Measurements from ENCODE around the gene IL27RA. TPM values are rescaled to one million over a fixed set of nuclear protein-coding genes. Genes with fewer than 3 reads are reported as not detected.

The IL27RA gene
- total RNA-seq, 2 experiments from 2014 or later: 49.8 to 52.0 TPM

- no peaks in the 10 kb centered on the region for H3K4me1 Mint-ChIP-seq
- DNase-seq: no peak
- POLR2A ChIA-PET: no interaction called here
Observed at GRCh38 chr19:14102102-14102696, 70.6 kb downstream of the IL27RA start.

GRCh38 chr19:14102756-14103155 is 71.2 kb downstream of the IL27RA start:
- Mint-ChIP-seq H3K4me3 (no peak overlapping the region), H3K9me3 (ENCODE audit: low read depth) (no peaks in the 10 kb centered on the region), H3K36me3 (ENCODE audit: low read depth) (peaks cover 12% of the 10 kb centered on the region), H3K27me3 (no peaks in the 10 kb centered on the region), H3K27ac (no peak overlapping the region), H3K4me1 (no peaks in the 10 kb centered on the region)
- POLR2A ChIA-PET: no interaction called here
- intact Hi-C loops (cut with DNase I, micrococcal nuclease): no loop called here
- ATAC-seq (no peak), DNase-seq (no peak)
- CTCF ChIA-PET: interaction anchor here (0.7 to 1.9 kb wide), 4 partner anchors 11 to 43 kb away, joined by 3 to 5 read pairs (median 4); no protein-coding TSS in a partner anchor

More at GRCh38 chr19:14102102-14102696, 70.6 kb downstream of the IL27RA start:
- Mint-ChIP-seq H3K4me3 (no peak overlapping the region), H3K9me3 (ENCODE audit: low read depth) (no peaks in the 10 kb centered on the region), H3K27me3 (no peaks in the 10 kb centered on the region), H3K36me3 (ENCODE audit: low read depth) (peaks cover 12% of the 10 kb centered on the region), H3K27ac (no peak overlapping the region)
- CTCF ChIA-PET: interaction anchor here (0.8 to 1.9 kb wide), 2 partner anchors 11 to 14 kb away, joined by 3 to 5 read pairs; no protein-coding TSS in a partner anchor
- ATAC-seq: no peak
- intact Hi-C loops (cut with DNase I, micrococcal nuclease): no loop called here

Other genes starting within 250 kb of the IL27RA start
- gene ZSWIM4, start 236.3 kb upstream of the IL27RA start, total RNA-seq: 1 to 10 TPM; 5.6 to 5.8 TPM
- gene NANOS3, start 154.6 kb upstream of the IL27RA start, total RNA-seq: 1 to 10 TPM; 1.2 to 1.6 TPM
- gene BRME1, start 125.6 kb upstream of the IL27RA start, total RNA-seq: 1 to 10 TPM; 5.3 to 5.5 TPM
- 10 to 100 TPM; 30.2 to 34.3 TPM for gene CC2D1A, start 125.6 kb upstream of the IL27RA start, total RNA-seq
- under 1 TPM; 0.25 to 0.46 TPM for gene PODNL1, start 93.3 kb upstream of the IL27RA start, total RNA-seq
- gene DCAF15, start 79.3 kb upstream of the IL27RA start, total RNA-seq: 10 to 100 TPM; 55.8 to 61.6 TPM
- 10 to 100 TPM; 14.2 to 15.3 TPM for gene RFX1, start 25.4 kb upstream of the IL27RA start, total RNA-seq
- gene RLN3, start 3.6 kb upstream of the IL27RA start, total RNA-seq: not detected
- under 1 TPM in 1 of 2 experiments, not detected in 1; 0.16 TPM for gene PALM3, start 30.3 kb downstream of the IL27RA start, total RNA-seq
- 1 to 10 TPM; 1.1 to 1.6 TPM for gene MISP3, start 41.0 kb downstream of the IL27RA start, total RNA-seq
- gene C19orf67, start 54.0 kb downstream of the IL27RA start, total RNA-seq: under 1 TPM; 0.21 to 0.39 TPM
- 10 to 100 TPM; 72.9 to 73.8 TPM for gene SAMD1, start 59.0 kb downstream of the IL27RA start, total RNA-seq
- gene PRKACA, start 86.0 kb downstream of the IL27RA start, total RNA-seq: 10 to 100 TPM; 58.1 to 68.7 TPM
- gene ASF1B, start 104.8 kb downstream of the IL27RA start, total RNA-seq: 10 to 100 TPM; 64.6 to 70.4 TPM
- 10 to 100 TPM; 20.8 to 23.5 TPM for gene ADGRL1, start 174.4 kb downstream of the IL27RA start, total RNA-seq